ENCODE data around the gene ASPSCR1. TPM values are rescaled to one million over a fixed set of nuclear protein-coding genes. Genes with fewer than 3 reads are reported as not detected.

ASPSCR1 gene
- total and polyA plus RNA-seq, 2 of the 13 experiments (the other 11 are each of a cell fraction or from before 2014, with no cell fraction given): 274 to 314 TPM

- TF ChIP-seq NFE2 (CRISPR knock-in tag; IDR thresholded peaks at IDR 0.05) (no peak), AHR (CRISPR knock-in tag; IDR thresholded peaks at IDR 0.05) (no peak), ZNF326 (CRISPR knock-in tag; IDR thresholded peaks at IDR 0.05; ENCODE audit: borderline replicate concordance) (no peak), HOXA9 (CRISPR knock-in tag; IDR thresholded peaks at IDR 0.05; ENCODE audit: borderline replicate concordance) (0 out of 2 replicates have a peak, but pooled peaks have one; percentile 55), HOXA5 (CRISPR knock-in tag; IDR thresholded peaks at IDR 0.05) (peak; percentile 47; the same call in 1 of the 2 replicates), WIZ (CRISPR knock-in tag; IDR thresholded peaks at IDR 0.05) (no peak), MXI1 (IDR thresholded peaks at IDR 0.05; ENCODE audit: borderline replicate concordance, low read depth, low read length) (no peak), SP5 (CRISPR knock-in tag; IDR thresholded peaks at IDR 0.05; ENCODE audit: borderline replicate concordance, low read depth) (no peak), GFI1 (CRISPR knock-in tag; IDR thresholded peaks at IDR 0.05; ENCODE audit: borderline replicate concordance) (no peak), FOSL1 (CRISPR knock-in tag; IDR thresholded peaks at IDR 0.05; ENCODE audit: borderline replicate concordance) (no peak), PAWR (CRISPR knock-in tag; IDR thresholded peaks at IDR 0.05; ENCODE audit: borderline replicate concordance) (no peak), KDM4B (CRISPR knock-in tag; IDR thresholded peaks at IDR 0.05) (no peak), PPARG (CRISPR knock-in tag; conservative IDR thresholded peaks at IDR 0.05) (no peak), ZC3H13 (CRISPR knock-in tag; IDR thresholded peaks at IDR 0.05) (peak; percentile 62), ZBTB2 (CRISPR knock-in tag; IDR thresholded peaks at IDR 0.05; ENCODE audit: low read depth) (no peak), KDM3A (CRISPR knock-in tag; IDR thresholded peaks at IDR 0.05; ENCODE audit: low read depth) (no peak), DZIP1 (CRISPR knock-in tag; IDR thresholded peaks at IDR 0.05) (0 out of 2 replicates have a peak, but pooled peaks have one; percentile 25), ISL2 (CRISPR knock-in tag; IDR thresholded peaks at IDR 0.05) (no peak), AGO2 (optimal IDR thresholded peaks at IDR 0.05; ENCODE audit: low read depth, low read length) (peak; percentile 100), RAD51 (IDR thresholded peaks at IDR 0.05; ENCODE audit: borderline replicate concordance) (no peak), PHF5A (CRISPR knock-in tag; IDR thresholded peaks at IDR 0.05; ENCODE audit: low read depth, unreplicated experiment) (peak; percentile 48), TBP (CRISPR knock-in tag; IDR thresholded peaks at IDR 0.05) (no peak)
- TF ChIP-seq, protein P1, sequence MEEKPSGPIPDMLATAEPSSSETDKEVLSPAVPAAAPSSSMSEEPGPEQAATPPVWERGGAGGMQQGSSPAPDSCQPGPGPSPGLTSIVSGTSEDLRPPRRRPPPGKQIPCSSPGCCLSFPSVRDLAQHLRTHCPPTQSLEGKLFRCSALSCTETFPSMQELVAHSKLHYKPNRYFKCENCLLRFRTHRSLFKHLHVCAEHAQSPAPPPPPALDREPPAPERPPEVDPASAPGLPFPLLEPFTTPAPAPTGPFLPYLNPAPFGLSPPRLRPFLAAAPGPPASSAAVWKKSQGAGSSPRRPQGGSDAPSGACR (CRISPR knock-in tag; IDR thresholded peaks at IDR 0.05): no peak
- TF ChIP-seq, protein P2, sequence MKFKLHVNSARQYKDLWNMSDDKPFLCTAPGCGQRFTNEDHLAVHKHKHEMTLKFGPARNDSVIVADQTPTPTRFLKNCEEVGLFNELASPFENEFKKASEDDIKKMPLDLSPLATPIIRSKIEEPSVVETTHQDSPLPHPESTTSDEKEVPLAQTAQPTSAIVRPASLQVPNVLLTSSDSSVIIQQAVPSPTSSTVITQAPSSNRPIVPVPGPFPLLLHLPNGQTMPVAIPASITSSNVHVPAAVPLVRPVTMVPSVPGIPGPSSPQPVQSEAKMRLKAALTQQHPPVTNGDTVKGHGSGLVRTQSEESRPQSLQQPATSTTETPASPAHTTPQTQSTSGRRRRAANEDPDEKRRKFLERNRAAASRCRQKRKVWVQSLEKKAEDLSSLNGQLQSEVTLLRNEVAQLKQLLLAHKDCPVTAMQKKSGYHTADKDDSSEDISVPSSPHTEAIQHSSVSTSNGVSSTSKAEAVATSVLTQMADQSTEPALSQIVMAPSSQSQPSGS (CRISPR knock-in tag; IDR thresholded peaks at IDR 0.05): no peak
- TF ChIP-seq, protein P3, sequence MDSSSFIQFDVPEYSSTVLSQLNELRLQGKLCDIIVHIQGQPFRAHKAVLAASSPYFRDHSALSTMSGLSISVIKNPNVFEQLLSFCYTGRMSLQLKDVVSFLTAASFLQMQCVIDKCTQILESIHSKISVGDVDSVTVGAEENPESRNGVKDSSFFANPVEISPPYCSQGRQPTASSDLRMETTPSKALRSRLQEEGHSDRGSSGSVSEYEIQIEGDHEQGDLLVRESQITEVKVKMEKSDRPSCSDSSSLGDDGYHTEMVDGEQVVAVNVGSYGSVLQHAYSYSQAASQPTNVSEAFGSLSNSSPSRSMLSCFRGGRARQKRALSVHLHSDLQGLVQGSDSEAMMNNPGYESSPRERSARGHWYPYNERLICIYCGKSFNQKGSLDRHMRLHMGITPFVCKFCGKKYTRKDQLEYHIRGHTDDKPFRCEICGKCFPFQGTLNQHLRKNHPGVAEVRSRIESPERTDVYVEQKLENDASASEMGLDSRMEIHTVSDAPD (CRISPR knock-in tag; IDR thresholded peaks at IDR 0.05): no peak
Observed at GRCh38 chr17:81952792-81953228, 24.6 kb upstream of the ASPSCR1 start (continued).
